Glomerular endothelial cell (primary cell): ENCODE data around the gene CCSER1. TPM values are rescaled to one million over a fixed set of nuclear protein-coding genes. Genes with fewer than 3 reads are reported as not detected.
"Not testable (repeated sequence)": the region's sequence is repeated elsewhere in the genome, so short reads cannot be mapped to it uniquely, and the experiment has no call there.

Experiments used
- DNase-seq: peaks from one replicate; pipeline ENCODE4 v3.0.0-alpha.2; 2011; ENCODE audit warnings: low read depth, low spot score; ENCODE audit errors: extremely low read depth
- total RNA-seq: library from RNA; depleted of rRNA; stranded (reverse); fragments of >200 nt; gene quantifications from 2 replicates; pipeline ENCODE4 v1.2.3, GENCODE V29; 2015

The CCSER1 gene
- total RNA-seq, 1 donor from 2014 or later = 0.35 TPM

GRCh38 chr4:90641861-90642599, 514.8 kb downstream of the CCSER1 start:
- DNase-seq = no peak

- DNase-seq = no peak
These were observed 516.0 kb downstream of the CCSER1 start for GRCh38 chr4:90643156-90643555.

- no peak for DNase-seq
These were observed 521.1 kb downstream of the CCSER1 start for GRCh38 chr4:90648311-90648710.

DNA sequence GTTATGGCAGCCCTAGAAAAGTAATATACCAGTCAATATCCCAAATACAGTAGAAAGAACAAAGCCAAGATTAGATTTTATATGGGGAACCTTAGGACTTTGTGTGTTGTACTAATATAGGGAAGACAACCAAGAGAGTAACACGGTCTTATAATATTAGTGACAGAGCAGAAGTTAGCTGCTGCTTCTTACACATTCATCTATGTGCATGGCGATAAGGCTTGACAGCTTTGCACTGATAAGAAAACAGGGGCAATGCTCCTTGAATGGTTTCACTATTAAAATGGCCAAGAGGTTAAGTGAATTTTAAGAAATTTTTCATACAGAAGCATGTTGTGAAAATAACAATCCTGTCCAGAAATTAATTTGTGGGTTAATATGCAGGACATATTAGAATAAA, 521.6 kb downstream of the CCSER1 start:
- no peak for DNase-seq

DNA sequence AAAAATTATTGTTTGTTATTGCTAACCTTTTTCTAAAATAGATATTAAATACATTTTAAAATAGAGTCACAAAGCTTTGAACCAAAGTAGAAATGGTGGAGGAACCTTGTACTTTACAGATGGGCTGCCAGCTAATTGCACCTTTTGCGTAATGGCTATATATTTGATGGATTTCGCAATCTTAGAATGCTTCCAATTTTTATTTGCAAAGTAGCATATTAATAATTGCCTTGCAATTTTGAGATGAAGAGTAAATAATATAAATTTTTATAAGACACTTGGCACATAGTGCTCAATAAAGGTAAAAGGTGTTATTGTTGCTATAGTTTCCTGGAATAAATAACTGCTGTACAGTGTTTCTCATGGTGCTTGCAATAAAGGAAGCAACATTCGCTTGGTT, 533.5 kb downstream of the CCSER1 start:
- no peak for DNase-seq

GRCh38 chr4:90670183-90670582, 543.0 kb downstream of the CCSER1 start:
- no peak for DNase-seq

- DNase-seq = no peak
These were observed 562.5 kb downstream of the CCSER1 start for GRCh38 chr4:90689739-90690138.

- no peak for DNase-seq
These were observed 568.2 kb downstream of the CCSER1 start for GRCh38 chr4:90695411-90695810.

DNA sequence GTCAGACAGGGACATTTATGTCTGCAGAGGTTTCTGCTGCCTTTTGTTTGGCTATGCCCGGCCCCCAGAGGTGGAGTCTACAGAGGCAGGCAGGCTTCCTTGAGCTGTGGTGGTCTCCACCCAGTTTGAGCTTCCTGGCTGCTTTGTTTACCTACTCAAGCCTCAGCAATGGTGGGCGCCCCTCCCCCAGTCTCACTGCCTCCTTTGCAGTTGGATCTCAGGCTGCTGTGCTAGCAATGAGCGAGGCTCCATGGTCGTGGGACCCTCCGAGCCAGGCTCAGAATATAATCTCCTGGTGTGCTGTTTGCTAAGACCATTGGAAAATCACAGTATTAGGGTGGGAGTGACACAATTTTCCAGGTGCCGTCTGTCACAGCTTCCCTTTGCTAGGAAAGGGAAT, 578.3 kb downstream of the CCSER1 start:
- not testable (repeated sequence) for DNase-seq

- DNase-seq = no peak
These were observed 588.0 kb downstream of the CCSER1 start for GRCh38 chr4:90715242-90715641.

DNA sequence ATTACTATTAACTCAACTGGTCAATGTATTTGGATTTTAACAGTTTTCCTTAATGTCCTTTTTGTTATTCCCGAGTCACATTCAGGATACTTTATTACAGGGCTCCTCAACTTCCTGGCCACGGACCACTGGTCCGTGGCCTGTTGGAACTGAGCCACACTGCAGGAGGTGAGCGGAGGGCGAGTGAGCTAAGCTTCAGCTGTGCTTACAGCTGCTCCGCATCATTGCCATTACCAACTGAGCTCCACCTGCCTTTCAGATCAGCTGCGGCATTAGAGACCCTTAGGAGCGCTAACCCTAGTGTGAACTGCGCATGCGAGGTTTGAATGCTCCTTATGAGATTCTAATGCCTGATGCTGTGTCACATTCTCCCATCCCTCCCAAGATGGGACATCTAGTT, 591.7 kb downstream of the CCSER1 start:
- DNase-seq = no peak

DNA sequence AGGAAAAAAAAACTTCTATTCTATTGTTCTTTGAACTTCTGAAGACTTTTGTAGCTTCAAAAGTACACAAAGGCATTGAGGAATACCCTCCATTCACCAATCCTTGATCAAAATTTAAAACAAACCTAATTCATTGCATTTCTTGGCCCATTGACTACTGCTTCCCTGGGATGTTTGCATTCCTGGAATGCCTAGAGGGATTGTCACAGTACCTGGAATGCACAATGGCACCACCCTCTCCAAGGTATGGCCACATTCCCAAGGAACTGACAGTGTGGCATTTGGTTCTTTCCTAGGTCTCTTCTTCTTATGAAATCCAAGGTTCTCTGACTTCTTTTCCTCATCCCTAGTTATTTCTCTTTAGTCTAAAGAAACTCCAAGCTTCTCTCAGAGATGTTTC, 600.7 kb downstream of the CCSER1 start:
- no peak for DNase-seq

GRCh38 chr4:90730752-90731151, 603.6 kb downstream of the CCSER1 start:
- DNase-seq = no peak

GRCh38 chr4:90733211-90733610, 606.0 kb downstream of the CCSER1 start:
- no peak for DNase-seq

- DNase-seq = no peak
These were observed 618.0 kb downstream of the CCSER1 start for GRCh38 chr4:90745176-90745575.

DNA sequence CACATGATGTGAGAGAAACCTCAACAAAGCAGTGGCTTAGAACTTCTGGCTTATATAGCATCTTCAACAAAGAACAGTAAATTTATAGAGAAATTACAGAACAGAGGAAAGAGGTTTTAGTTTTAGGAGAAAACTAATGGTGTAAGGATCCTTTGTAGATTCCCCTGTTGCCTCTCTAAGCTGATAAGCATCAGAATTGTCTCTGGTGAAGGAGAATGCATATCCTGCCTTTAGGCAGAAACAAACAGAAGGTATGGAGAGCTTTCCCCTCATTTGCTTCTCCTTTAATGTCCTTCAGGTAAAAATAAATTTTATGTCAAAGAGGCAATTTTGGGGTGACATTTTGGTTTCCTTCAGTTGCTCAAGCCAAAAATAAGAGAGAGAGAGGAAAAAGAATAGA, 625.9 kb downstream of the CCSER1 start:
- DNase-seq = no peak

DNA sequence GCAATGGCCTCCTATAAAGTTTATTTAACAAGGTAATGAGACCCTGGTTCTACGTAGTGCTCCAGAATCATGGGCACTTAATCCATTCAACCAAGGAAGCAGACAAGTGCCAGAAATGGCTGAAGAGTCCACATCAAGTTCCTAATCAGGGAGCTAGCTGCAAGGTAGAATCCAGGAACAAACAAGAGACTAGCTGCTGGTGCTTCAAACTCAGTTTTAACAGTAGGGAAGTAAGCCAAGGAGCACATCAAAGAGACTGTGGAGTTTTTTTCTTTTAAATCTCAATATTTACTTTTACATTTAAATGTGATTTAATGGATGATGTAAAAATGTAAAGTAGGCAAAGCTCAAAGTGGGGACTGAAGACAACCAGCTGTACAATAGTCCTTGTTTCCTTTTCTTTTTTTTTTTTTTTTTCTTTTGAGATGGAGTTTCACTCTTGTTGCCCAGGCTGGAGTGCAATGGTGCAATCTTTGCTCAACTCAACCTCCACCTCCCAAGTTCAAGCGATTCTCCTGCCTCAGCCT, 630.4 kb downstream of the CCSER1 start:
- DNase-seq = no peak

DNA sequence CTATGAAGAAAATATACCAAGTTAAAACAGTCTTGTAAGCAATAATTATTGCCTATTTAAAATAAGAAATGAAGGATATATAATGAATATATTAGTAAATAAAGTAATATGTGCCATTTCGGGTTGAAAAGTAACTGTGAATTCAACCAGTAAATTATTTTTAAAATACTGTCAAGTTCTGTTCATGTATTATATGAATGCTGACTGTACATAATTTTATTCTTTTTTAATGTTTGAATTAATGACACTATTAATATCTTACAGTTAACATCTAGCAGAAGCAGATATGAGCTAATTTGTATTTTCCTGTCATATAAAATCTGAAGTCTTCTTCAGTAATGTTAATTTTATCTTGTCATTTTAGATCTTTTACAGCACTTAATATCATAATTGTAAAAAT, 632.9 kb downstream of the CCSER1 start:
- no peak for DNase-seq

DNA sequence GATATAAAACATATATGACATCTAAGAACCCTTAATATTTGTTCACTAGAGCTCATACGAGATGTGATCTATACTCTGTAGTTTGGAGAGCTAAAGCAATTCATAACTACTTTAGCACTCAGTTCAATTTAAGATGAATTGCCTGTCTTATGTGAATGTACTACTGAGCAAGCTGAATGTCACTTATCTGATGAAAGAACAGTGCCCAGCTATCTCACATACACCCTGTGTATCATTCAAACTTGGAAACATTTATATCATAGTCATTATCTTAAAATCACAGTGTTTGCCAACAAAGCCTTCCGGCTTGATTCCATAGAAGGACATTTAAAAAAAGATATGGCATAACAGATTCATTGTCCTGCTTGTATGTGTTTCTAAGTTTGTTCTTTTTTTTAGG, 639.6 kb downstream of the CCSER1 start:
- DNase-seq = no peak

- no peak for DNase-seq
These were observed 642.1 kb downstream of the CCSER1 start for GRCh38 chr4:90769251-90769650.

DNA sequence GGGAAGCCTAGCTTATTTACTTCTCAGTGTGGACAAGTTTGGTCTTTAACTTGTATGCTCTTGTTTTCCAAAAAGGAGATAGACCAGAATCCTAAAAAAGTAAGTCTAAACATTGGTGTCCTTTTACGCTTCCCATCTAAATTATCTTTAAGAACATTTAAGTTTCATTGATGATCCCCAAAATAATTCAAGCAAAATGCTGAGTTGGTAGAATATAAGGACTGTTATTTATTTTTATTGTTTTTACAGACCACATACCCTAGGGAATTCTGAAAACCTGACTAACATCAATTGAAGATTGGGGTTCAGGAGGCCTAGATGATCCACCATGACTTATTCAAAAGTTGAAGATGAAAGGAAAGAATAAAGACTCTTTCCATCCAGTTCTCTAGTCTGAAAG, 653.0 kb downstream of the CCSER1 start:
- DNase-seq = no peak

DNA sequence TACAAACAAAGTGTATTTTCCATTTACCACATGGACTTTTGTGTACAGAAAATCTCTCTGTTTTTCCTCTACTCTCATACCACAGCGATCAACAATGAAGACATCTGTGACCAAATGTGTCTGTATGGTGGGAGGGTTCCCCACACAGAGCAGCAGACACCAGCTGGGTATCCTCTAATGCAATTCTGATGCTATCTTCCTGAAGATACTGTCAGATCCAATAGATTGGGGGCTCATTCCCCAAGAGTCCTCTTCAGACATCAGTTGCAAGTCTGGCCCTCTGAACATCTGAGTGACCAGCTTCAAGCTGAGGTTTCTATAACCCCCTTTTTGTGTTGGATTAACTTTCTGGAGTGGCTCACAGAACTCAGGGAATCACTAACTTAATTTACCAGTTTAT, 659.4 kb downstream of the CCSER1 start:
- no peak for DNase-seq

DNA sequence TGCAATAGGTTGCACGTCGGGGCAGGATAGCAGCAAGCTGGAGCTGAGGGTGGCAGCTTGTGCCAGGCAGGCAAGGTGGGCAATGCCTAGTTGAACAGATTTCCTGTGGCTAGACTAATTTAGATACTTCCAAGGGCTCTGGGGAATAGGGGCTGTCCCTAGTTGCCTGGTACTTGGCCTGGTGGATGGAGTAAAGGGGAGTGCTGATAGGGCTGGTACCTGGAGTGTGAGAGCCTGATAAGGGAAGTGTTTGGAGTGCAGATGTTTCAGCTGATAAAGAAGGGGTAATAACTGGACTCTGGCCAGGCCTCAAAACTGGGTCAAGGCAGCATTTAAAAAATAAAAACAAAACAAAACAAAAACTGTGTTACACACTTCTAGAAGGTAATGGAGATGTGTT, 665.5 kb downstream of the CCSER1 start:
- DNase-seq = no peak
